ENCODE results near the gene ZNRF2.

DNA sequence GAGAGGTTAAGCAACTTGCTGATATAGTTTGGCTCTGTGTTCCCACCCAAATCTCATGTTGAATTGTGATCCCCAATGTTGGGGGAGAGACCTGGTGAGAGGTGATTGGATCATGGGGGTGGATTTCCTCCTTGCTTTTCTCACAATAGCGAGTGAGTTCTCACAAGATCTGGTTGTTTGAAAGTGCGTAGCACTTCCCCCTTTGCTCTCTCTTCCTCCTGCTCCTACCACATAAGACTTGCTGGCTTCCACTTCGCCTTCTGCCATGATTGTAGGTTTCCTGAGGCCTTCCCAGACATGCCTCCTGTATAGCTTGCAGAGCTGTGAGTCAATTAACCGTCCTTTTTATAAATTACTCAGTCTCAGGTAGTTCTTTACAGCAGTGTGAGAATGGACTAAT is 13.5 kb upstream of the ZNRF2 start:
- TF ChIP-seq, protein P1, sequence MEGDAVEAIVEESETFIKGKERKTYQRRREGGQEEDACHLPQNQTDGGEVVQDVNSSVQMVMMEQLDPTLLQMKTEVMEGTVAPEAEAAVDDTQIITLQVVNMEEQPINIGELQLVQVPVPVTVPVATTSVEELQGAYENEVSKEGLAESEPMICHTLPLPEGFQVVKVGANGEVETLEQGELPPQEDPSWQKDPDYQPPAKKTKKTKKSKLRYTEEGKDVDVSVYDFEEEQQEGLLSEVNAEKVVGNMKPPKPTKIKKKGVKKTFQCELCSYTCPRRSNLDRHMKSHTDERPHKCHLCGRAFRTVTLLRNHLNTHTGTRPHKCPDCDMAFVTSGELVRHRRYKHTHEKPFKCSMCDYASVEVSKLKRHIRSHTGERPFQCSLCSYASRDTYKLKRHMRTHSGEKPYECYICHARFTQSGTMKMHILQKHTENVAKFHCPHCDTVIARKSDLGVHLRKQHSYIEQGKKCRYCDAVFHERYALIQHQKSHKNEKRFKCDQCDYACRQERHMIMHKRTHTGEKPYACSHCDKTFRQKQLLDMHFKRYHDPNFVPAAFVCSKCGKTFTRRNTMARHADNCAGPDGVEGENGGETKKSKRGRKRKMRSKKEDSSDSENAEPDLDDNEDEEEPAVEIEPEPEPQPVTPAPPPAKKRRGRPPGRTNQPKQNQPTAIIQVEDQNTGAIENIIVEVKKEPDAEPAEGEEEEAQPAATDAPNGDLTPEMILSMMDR (IDR thresholded peaks at IDR 0.05; ENCODE audit: low read length), result no peak
- no peak for TF ChIP-seq EZH2 (IDR thresholded peaks at IDR 0.05; ENCODE audit: borderline replicate concordance, low read length)

Data from OCI-LY1 (cell line).